ENCODE data around the gene MCF2L. TPM values are rescaled to one million over a fixed set of nuclear protein-coding genes. Genes with fewer than 3 reads are reported as not detected.

Gene MCF2L
- total and polyA plus RNA-seq, 2 experiments from 2014 or later: 4.8 to 25.6 TPM

DNA sequence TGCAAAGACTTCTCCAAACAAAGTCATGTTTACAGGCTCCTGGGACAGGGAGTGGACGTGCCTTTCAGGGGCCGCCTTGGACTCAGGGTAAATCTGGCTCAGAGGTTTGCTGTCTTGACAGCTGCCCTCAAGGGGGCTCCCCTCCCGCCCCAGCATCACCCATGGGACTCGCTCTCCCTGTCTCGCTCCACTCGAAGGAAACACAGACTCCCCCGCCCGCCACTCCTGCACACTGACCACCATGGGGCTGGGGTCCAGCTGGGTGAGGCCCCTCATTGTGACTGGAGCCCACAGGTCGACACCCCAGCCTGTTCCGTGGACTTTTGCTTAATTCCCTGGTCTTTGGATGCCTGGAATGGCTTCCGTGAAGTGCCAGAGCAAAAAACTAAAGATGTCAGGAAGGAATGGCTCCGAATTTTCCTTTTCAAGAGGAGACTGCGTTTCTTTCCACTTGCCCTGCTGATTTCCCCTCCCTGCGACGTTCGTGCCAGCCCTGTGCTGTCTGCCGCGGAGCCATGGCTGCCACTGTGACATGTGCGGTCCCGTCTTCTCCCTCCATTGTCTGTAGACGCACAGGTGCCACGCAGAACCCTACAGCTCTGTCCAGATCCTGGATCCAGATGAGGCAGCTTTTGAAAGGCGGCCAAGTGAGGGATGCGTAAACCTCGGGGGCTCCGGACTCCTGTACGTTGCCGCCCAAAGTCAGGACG lies 48.6 kb downstream of the MCF2L start:
- H3K4me3 Mint-ChIP-seq: no peak overlapping the region
- Histone ChIP-seq H3K27me3 (ENCODE audit: insufficient read depth) (no peaks in the 10 kb centered on the region), H3K4me3 (no peak overlapping the region), H3F3A (replicated peaks; ENCODE audit: low read depth) (no peaks in the 10 kb centered on the region), H3K27ac (ENCODE audit: low read depth) (no peak overlapping the region), H3K36me3 (ENCODE audit: insufficient read depth) (no peaks in the 10 kb centered on the region), H3K4me1 (ENCODE audit: insufficient read depth) (peaks cover 3% of the 10 kb centered on the region; the same call in 1 of the 2 replicates), H3K9me2 (ENCODE audit: insufficient read depth) (no peaks in the 10 kb centered on the region), H3K4me2 (no peak overlapping the region), H4K20me1 (replicated peaks; ENCODE audit: insufficient read depth) (no peaks in the 10 kb centered on the region), H3K79me2 (replicated peaks; ENCODE audit: insufficient read depth) (no peaks in the 10 kb centered on the region), H2AFZ (no peak overlapping the region)
- peaks cover 4% of the 10 kb centered on the region for H3K4me1 Mint-ChIP-seq
- no peak for DNase-seq (ENCODE audit: low spot score)
- TF ChIP-seq ETS1 (IDR thresholded peaks at IDR 0.05) (no peak), STAT1 (IDR thresholded peaks at IDR 0.05; ENCODE audit: unreplicated experiment) (no peak), POLR2AphosphoS5 (IDR thresholded peaks at IDR 0.05; ENCODE audit: low read depth) (no peak), REST (IDR thresholded peaks at IDR 0.05; ENCODE audit: unreplicated experiment) (no peak), CREB1 (CRISPR knock-in tag; IDR thresholded peaks at IDR 0.05; ENCODE audit: low read depth) (no peak), JUNB (IDR thresholded peaks at IDR 0.05; ENCODE audit: unreplicated experiment) (no peak), EZH2 (IDR thresholded peaks at IDR 0.05; ENCODE audit: low read depth, unreplicated experiment) (no peak), ZNF331 (CRISPR knock-in tag; IDR thresholded peaks at IDR 0.05; ENCODE audit: low read depth) (no peak), ZNF114 (CRISPR knock-in tag; IDR thresholded peaks at IDR 0.05) (no peak), EZH2phosphoT487 (IDR thresholded peaks at IDR 0.05; ENCODE audit: unreplicated experiment) (no peak), NANOG (IDR thresholded peaks at IDR 0.05; ENCODE audit: borderline replicate concordance) (no peak)
- TF ChIP-seq, protein P1, sequence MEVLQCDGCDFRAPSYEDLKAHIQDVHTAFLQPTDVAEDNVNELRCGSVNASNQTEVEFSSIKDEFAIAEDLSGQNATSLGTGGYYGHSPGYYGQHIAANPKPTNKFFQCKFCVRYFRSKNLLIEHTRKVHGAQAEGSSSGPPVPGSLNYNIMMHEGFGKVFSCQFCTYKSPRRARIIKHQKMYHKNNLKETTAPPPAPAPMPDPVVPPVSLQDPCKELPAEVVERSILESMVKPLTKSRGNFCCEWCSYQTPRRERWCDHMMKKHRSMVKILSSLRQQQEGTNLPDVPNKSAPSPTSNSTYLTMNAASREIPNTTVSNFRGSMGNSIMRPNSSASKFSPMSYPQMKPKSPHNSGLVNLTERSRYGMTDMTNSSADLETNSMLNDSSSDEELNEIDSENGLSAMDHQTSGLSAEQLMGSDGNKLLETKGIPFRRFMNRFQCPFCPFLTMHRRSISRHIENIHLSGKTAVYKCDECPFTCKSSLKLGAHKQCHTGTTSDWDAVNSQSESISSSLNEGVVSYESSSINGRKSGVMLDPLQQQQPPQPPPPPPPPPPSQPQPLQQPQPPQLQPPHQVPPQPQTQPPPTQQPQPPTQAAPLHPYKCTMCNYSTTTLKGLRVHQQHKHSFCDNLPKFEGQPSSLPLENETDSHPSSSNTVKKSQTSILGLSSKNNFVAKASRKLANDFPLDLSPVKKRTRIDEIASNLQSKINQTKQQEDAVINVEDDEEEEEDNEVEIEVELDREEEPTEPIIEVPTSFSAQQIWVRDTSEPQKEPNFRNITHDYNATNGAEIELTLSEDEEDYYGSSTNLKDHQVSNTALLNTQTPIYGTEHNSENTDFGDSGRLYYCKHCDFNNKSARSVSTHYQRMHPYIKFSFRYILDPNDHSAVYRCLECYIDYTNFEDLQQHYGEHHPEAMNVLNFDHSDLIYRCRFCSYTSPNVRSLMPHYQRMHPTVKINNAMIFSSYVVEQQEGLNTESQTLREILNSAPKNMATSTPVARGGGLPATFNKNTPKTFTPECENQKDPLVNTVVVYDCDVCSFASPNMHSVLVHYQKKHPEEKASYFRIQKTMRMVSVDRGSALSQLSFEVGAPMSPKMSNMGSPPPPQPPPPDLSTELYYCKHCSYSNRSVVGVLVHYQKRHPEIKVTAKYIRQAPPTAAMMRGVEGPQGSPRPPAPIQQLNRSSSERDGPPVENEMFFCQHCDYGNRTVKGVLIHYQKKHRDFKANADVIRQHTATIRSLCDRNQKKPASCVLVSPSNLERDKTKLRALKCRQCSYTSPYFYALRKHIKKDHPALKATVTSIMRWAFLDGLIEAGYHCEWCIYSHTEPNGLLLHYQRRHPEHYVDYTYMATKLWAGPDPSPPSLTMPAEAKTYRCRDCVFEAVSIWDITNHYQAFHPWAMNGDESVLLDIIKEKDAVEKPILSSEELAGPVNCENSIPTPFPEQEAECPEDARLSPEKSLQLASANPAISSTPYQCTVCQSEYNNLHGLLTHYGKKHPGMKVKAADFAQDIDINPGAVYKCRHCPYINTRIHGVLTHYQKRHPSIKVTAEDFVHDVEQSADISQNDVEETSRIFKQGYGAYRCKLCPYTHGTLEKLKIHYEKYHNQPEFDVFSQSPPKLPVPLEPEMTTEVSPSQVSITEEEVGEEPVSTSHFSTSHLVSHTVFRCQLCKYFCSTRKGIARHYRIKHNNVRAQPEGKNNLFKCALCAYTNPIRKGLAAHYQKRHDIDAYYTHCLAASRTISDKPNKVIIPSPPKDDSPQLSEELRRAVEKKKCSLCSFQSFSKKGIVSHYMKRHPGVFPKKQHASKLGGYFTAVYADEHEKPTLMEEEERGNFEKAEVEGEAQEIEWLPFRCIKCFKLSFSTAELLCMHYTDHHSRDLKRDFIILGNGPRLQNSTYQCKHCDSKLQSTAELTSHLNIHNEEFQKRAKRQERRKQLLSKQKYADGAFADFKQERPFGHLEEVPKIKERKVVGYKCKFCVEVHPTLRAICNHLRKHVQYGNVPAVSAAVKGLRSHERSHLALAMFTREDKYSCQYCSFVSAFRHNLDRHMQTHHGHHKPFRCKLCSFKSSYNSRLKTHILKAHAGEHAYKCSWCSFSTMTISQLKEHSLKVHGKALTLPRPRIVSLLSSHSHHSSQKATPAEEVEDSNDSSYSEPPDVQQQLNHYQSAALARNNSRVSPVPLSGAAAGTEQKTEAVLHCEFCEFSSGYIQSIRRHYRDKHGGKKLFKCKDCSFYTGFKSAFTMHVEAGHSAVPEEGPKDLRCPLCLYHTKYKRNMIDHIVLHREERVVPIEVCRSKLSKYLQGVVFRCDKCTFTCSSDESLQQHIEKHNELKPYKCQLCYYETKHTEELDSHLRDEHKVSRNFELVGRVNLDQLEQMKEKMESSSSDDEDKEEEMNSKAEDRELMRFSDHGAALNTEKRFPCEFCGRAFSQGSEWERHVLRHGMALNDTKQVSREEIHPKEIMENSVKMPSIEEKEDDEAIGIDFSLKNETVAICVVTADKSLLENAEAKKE (CRISPR knock-in tag; IDR thresholded peaks at IDR 0.05): no peak
- TF ChIP-seq, protein P2, sequence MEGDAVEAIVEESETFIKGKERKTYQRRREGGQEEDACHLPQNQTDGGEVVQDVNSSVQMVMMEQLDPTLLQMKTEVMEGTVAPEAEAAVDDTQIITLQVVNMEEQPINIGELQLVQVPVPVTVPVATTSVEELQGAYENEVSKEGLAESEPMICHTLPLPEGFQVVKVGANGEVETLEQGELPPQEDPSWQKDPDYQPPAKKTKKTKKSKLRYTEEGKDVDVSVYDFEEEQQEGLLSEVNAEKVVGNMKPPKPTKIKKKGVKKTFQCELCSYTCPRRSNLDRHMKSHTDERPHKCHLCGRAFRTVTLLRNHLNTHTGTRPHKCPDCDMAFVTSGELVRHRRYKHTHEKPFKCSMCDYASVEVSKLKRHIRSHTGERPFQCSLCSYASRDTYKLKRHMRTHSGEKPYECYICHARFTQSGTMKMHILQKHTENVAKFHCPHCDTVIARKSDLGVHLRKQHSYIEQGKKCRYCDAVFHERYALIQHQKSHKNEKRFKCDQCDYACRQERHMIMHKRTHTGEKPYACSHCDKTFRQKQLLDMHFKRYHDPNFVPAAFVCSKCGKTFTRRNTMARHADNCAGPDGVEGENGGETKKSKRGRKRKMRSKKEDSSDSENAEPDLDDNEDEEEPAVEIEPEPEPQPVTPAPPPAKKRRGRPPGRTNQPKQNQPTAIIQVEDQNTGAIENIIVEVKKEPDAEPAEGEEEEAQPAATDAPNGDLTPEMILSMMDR (conservative IDR thresholded peaks at IDR 0.05; ENCODE audit: low read depth in 2 of 2): no peak
- no peaks in the 10 kb centered on the region for H3K36me3 Mint-ChIP-seq (ENCODE audit: low read depth)
- H3K27ac Mint-ChIP-seq: no peak overlapping the region
- no peaks in the 10 kb centered on the region; the same call in 2 of the 3 replicates for H3K9me3 Mint-ChIP-seq
- ATAC-seq: no peak
- peaks cover 2% of the 10 kb centered on the region for H3K27me3 Mint-ChIP-seq (ENCODE audit: insufficient read depth, low read depth, poor library complexity)
